GM21381 (cell line): ENCODE results near the gene GNB2.
A peak's percentile ranks its signal among the peaks of the same experiment; 100 is the strongest.
"Not testable (repeated sequence)": the region's sequence is repeated elsewhere in the genome, so short reads cannot be mapped to it uniquely, and the experiment has no call there.

Experiments
- ATAC-seq: cut with Tn5 transposase; IDR thresholded peaks from one replicate; pipeline ENCODE4 v1.9.1; 2021; ENCODE audit warnings: mild to moderate bottlenecking, moderate library complexity; ENCODE audit not compliant: unreplicated experiment

GNB2 gene

DNA sequence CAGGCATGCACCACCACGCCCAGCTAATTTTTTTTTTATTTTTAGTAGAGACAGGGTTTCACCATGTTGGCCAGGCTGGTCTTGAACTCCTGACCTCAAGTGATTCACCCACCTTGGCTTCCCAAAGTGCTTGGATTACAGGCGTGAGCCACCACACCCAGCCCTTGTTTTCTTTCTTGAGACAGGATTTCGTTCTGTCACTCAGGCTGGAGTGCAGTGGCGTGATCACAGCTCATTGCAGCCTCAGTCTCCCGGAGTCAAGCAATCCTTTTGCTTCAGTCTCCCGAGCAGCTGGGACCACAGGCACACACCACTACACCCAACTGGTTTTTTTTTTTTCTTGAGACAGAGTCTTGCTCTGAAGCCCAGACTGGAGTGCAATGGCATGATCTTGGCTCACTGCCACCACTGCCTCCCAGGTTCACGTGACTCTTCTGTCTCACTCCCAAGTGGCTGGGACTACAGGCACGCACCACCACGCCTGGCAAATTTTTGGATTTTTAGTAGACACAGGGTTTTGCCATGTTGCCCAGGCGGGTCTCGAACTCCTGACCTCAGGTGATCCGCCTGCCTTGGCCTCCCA is 11.3 kb upstream of the GNB2 start:
- ATAC-seq, result not testable (repeated sequence)

DNA sequence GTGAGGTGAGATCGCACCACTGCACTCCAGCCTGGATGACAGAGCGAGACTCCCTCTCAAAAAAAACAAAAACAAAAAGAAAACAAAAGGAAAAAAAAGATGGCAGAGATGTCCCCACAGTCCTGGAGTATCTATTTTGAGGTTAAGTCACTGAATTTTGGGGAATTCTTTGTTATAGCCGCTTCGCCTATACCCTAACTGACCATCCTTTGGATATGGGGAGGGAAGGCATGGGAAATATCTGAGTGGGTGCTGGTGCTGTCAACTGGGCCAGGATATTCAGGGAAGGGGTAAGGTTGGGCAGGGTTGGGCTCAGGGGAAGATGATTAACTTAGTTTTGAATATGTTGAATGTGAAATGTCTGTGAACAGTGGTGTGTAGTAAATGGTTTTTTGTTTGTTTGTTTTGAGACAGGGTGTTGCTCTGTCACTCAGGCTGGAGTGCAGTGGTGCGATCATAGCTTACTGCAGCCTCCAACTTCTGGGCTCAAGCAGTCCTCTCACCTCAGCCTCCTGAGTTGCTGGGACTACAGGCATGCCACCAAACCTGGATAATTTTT is 8.3 kb upstream of the GNB2 start:
- ATAC-seq, result no peak

DNA sequence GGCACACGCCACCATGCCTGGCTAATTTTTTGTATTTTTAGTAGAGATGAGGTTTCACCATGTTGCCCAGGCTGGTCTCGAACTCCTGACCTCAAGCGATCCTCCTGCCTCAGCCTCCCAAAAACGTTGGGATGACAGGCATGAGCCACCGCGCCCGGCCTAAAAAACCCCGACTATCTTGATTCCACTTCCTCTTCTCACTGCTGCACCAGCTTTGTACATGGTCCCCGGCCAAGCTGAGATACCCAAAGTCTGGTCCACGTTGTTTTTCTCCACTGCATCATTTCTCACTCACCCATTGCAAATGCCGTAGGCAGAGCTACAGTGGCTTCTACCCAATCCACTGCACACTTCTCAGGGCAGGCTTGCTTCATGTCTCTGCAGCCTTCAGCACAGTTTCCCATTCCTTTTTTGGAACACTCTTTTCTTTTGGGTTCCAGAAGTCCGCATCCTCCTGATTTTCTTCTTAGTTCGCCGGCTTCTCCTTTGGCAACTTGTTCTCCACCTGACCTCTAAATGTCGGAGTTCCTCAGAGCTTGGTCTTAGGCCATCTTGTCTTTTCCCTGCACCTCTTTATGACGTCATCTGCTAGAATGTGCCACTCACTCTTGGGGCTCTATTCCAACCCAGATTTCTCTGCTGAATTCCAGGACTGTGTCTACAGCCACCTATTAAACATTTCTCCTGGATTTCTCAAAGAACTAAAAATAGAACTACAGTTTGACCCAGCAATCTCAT is 6.0 kb upstream of the GNB2 start:
- no peak for ATAC-seq

DNA sequence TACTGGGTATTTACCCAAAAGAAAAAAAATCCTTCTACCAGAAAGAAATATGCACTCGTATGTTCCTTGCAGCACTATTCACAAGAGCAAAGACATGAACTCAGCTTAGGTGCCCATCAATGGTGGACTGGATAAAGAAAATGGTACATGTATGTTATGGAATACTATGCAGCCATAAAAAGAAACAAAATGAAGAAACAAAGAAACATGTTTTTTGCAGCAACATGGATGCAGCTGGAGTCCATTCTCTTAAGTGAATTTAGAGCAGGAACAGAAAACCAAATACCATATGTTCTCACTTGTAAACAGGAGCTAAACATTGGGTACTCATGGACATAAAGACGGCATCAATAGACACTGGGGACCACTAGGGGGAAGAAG is 5.5 kb upstream of the GNB2 start:
- ATAC-seq, result no peak

DNA sequence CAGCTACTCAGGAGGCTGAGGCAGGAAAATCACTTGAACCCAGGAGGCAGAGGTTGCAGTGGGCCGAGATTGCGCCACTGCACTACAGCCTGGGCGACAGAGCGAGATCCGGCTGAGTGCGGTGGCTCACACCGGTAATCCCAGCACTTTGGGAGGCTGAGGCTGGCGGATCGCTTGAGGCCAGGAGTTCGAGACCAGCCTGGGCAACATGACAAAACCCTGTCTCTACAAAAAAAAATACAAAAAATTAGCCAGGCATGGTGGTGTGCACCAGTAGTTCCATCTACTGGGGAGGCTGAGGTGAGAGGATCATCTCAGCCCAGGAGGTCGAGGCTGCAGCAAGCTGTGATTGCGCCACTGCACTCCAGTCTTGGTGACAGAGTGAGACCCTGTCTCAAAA is 4.4 kb upstream of the GNB2 start:
- not testable (repeated sequence) for ATAC-seq

DNA sequence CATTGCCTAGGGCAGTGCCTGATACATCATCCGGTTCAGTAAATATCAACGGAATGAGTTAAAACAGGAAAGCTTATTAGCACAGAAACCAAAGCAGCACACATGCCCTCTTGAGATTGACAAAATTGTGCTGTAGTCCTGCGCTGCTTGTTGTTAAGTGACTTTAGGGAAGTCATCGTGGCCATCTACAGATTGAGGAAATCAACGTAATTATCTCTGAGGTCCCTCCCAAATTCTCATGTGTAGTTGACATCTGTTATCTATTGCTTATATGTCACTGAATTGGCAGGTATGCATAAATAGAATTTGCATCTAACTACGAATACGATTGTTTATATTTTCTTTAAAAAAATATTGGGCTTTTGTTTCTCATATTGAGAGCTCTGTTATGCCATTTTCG is 3.5 kb upstream of the GNB2 start:
- ATAC-seq, result no peak

DNA sequence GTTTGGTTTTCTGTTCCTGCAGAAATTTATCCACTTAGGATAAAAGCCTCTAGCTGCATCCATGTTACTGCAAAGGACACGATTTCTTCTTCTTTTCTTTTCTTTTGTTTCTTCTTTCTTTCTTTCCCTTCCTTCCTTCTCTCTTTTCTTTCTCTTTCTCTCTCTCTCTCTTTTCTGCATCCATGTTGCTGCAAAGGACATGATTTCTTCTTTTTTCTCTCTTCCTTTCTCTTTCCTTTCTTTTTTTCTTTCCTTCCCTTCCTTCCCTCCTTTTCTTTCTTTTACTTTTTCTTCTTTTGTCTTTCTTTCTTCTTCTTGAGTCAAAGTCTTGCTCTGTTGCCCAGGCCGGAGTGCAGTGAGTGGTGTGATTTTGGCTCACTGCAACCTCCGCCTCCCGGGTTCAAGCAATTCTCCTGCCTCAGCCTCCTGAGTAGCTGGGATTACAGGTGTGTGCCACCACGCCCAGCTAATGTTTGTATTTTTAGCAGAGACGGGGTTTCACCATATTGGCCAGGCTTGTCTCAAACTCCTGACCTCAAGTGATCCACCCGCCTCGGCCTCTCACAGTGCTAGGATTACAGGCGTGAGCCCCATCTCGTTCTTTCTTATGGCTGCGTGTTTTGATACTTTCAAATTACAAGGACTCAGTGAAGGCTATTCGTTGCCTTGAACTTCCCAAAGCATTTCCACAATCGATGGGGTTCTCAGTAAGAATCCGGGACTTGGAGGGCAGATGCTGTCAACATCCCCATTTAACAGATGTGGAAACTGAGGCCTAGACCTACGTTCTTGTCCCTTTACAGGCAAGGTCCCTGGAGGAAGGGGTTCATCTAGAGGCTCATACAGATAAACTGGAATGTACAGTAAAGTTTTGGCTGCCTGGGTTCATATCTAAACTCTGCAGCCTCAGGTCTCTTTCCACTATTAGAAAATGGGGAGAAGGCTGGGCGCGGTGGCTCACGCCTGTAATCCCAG is 1.9 kb upstream of the GNB2 start:
- ATAC-seq, result no peak

DNA sequence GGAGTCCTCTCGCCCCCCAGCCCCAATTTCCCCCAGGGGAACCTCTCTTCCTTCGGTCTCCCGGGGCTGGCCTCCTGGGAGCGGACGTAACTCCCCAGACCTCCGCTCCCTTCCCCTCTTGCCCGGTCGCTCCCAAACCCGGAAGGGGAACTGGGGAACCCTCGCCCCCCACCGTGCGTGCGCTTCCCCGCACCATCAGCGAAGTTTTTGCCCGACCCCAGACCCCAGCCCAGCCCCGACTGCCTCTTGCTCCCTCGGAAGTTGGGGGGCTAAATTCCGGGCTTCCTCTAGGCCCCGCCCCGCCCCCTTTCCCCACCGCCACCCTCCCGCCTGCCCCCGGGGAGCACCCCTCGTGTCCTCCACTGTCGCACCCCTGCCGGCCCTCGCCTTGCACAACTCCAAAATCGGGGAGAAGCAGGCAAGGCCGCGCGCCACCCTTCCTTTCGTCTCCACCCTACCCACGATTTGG is 436 bp downstream of the GNB2 start:
- no peak for ATAC-seq

DNA sequence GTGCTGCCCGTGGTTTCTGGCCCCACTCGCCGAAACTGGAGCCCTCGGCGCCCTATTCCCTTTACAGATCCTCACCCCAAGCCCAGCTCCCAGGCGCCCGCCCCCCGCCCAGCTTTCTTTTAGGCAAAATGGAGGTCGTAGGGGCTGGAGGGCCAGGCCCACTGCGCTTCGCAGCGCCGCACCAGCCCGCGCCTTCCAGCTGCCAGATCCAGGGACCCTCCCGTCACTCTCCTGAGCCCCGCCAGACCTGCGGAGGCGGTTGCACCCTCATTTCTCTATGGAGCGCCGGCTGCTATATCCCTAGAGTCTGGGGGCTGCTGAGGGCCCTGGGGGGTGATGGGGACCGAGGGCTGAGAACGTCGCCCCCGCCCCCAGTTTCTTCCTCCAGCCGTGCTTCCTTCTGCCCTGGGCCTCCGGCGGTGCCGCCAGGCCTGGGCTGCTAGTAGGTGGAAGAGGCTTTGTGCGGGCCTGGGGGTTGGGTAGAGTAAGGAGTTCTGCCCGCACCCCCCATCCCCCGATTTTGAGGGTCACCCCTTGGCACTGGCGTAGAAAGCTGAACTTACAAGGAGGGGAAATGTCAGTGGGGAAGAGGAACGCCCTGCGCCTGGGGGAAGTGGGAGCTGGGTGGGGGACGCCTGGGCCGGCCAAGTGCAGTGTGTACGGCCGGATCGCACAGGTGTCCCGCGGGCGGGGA is 1.0 kb downstream of the GNB2 start:
- ATAC-seq, result no peak

DNA sequence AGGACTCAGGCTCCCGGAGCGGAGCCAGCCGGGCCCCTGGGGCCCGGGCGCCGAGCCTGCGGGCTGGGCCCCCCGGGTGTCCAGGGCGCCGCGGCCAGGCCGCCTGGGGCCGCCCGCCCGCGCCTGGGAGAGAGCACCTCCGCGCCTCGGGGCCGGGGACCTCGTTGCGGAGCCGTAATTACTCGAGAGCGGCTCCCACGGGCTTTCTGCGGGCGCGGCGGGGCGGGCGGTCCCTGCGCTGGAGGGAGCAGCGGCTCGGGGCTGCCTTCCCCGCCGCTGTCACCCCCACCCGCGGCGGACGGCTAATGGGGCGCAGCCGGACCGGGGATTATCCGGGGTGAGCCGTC is 1.5 kb downstream of the GNB2 start:
- ATAC-seq, result no peak

DNA sequence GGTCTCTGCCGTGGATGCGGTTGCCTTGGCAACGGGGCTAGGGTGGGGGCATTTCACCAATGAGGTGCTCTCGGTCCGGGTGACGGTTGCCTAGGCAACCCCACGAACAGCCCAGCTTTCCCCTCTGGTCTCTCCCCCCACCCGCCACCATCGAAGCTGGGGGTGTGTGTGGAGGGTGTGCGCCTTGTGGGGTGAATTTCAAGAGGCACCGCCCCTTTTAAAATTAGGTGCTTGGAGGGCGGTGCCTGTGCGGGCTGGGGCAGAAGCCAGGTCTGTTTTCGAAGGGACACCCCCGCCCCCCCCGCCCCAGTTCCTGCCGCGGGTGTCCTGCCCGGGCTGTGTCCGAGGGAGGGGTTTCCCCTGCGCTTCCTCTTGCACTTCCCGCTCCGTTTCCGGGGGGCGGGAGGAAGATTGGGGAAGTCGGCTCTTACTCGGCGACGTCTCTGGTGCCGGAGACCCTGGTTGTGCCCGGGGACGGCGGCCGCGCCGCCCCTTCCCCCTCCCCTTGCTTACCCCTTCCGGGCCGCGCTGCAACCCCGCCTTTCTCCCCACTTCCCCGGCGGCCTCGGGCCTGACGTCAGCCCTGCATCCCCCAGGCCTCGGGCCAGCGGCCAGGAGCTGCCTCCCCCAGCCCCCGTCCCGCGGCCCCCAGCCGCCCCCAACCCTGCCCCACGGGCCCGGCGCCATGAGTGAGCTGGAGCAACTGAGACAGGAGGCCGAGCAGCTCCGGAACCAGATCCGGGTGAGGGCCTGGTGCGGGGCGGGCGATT is 2.2 kb downstream of the GNB2 start:
- peak; percentile 32 for ATAC-seq

DNA sequence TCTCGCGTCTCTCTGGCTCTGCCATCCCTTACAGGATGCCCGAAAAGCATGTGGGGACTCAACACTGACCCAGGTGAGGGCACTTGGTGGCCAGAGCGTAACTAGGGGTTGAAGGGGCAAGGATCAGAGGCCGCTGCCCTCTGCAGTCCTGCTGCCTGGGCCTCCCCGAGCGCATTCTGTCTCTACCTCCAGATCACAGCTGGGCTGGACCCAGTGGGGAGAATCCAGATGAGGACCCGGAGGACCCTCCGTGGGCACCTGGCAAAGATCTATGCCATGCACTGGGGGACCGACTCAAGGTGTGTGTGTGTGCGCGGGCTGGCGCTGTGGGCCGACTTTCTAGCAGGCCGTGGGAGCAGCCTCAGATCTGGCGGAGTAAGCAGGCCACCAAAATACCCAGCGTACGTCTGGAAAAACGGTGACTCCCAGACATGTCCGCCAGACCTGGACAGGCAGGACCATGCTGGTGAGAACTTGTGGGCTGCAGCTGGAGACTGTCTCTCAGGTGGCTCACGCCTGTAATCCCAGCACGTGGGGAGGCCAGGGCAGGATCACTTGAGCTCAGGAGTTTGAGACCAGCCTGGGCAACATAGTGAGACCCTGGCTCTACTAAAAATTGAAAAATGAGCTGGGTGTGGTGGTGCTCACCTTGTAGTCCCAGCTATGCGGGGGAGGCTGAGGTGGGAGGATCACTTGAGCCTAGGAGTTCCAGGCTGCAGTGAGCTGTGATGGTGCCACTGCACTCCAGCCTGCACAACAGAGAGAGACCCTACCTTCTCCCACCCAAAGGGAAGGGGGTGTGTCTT is 3.2 kb downstream of the GNB2 start:
- ATAC-seq, result no peak

DNA sequence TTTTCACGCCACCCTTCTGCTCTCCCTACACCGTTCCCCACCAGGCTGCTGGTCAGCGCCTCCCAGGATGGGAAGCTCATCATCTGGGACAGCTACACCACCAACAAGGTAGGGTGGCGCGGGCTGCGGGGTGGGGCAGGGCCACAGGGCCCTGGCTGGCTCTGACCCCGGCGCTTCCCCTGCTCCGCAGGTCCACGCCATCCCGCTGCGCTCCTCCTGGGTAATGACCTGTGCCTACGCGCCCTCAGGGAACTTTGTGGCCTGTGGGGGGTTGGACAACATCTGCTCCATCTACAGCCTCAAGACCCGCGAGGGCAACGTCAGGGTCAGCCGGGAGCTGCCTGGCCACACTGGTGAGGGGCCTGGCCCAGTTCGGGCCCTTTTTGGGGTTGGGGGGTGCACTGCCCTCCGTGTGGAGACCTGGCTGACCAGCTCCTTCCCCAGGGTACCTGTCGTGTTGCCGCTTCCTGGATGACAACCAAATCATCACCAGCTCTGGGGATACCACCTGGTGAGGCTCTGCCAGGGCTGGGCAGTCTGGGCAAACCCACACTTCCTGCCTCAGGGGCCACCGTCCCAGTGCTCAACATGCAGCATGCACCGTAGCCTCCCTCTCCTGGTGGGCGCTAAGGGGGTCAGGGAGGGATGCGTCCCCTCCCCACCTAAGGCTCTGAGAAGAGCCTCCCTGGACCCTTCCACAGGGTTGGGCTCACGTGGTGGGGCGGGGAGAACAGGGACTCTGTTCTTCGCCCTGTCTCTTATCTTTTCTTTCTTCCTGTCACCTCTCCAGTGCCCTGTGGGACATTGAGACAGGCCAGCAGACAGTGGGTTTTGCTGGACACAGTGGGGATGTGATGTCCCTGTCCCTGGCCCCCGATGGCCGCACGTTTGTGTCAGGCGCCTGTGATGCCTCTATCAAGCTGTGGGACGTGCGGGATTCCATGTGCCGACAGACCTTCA is 4.0 kb downstream of the GNB2 start:
- no peak for ATAC-seq

DNA sequence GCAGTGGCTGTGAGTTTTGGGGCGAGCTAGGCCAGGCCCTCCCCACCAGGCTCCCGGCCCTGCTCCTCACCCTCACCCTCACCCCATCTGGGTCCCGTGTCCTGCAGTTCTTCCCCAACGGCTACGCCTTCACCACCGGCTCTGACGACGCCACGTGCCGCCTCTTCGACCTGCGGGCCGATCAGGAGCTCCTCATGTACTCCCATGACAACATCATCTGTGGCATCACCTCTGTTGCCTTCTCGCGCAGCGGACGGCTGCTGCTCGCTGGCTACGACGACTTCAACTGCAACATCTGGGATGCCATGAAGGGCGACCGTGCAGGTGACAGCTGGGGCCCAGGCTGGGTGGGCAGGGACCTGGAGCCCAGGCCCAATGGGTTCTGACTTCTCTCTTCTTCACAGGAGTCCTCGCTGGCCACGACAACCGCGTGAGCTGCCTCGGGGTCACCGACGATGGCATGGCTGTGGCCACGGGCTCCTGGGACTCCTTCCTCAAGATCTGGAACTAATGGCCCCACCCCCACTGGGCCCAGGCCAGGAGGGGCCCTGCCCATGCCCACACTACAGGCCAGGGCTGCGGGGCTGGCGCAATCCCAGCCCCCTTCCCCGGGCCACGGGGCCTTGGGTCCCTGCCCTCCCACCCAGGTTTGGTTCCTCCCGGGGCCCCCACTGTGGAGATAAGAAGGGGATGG is 4.9 kb downstream of the GNB2 start:
- ATAC-seq, result no peak

DNA sequence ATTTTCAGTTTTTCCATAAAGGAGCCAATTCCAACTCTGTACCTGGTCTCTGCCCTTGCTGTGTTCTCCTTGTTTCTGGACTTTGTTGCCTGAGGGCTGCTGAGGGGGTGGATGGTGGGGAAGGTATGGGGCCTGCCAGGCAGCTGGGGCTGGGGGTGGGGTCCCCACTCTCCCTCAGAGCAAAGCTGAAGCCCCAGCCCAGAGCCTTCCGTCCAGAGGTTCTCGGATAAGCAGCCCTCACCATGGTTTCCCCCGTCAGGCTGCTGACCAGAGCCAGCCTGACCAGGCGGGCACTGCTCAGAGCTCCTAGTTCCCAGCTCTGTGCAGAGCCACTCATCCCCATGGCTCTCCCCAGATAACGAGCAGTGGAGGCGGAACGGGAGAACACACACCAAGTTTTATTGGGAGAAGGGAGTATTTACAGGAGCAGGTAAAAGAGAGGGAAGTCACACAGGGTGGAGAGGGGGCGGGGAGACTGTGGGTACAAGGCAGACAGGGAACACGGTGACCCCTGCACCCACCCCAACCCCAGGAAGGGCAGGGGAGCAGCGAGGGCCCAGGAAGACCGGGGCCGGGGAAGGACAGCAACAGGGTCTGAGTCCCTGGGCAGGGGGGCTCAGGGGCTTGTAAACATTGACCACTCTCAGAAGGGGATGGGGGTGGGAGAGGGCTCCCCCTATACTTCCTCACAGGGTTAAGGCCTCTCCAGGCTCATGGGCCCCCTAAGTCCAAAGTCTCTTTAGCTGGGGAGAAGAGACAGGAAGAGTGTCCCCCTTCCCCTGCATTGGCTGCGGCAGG is 5.8 kb downstream of the GNB2 start:
- no peak for ATAC-seq

DNA sequence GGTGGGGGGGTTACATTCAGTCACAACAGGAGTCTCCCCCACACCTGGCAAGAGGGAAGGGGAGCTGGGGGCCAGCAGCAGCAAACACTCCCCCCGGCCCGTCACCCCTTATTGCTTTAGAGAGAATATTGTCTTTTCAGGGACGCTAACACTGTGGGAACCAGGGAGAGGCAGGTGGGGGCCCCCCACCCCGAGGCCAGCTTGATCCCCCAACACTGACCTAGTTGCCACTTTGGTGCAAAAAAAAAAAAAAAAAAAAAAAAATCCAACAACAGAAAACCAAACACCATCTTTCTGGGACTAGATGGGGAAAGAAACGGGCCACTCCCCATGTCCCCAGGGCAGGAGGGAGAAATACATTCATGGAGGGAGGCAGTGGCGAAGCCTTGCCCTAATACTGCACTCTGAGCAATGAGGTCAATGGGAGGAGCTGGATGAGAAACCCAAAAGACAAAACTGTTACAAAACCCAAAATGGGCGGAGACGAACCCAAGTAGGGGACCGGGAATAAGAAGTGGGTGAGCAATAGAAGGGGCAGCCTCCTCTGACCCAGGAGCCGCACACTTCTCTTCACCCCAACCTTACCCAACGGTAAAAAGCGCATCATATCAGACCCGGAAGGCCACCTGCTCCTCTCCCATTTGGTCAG is 6.5 kb downstream of the GNB2 start:
- no peak for ATAC-seq
